Medulla oblongata (tissue), 1 donor: ENCODE data around the gene FLYWCH2.

Source experiments
- DNase-seq: peaks from one replicate; pipeline ENCODE4 v3.0.0-alpha.2; 2015; ENCODE audit errors: extremely low spot score

Gene FLYWCH2

GRCh38 chr16:2881783-2882649 lies 999 bp upstream of the FLYWCH2 start:
- peak; percentile 15 for DNase-seq

GRCh38 chr16:2883458-2883908 lies 468 bp downstream of the FLYWCH2 start:
- DNase-seq: no peak

DNA sequence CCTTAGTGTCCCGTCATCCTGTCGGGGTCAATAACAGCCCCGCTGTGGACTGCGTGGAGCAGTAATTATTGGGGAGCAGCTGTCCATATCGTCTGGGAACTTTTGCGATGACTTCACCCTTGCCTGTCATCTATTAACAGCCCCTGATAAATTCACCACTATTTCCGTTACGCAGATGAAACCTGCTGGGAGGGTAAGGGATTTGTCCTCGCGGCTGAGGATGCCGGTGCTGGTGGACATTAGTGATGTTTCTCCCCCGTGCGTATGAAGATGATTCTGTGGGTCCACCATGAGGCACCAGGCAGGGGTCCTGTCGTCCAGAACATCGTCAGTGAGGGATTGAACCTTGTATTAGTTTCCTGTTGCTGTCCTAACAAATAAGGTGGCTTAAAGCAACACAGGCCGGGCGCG lies 1.0 kb downstream of the FLYWCH2 start:
- DNase-seq: no peak

GRCh38 chr16:2894231-2894630 lies 11.2 kb downstream of the FLYWCH2 start:
- no peak for DNase-seq

GRCh38 chr16:2895813-2896212 lies 12.8 kb downstream of the FLYWCH2 start:
- no peak for DNase-seq

GRCh38 chr16:2896480-2897010 lies 13.5 kb downstream of the FLYWCH2 start:
- no peak for DNase-seq

GRCh38 chr16:2897110-2897509 lies 14.1 kb downstream of the FLYWCH2 start:
- no peak for DNase-seq

DNA sequence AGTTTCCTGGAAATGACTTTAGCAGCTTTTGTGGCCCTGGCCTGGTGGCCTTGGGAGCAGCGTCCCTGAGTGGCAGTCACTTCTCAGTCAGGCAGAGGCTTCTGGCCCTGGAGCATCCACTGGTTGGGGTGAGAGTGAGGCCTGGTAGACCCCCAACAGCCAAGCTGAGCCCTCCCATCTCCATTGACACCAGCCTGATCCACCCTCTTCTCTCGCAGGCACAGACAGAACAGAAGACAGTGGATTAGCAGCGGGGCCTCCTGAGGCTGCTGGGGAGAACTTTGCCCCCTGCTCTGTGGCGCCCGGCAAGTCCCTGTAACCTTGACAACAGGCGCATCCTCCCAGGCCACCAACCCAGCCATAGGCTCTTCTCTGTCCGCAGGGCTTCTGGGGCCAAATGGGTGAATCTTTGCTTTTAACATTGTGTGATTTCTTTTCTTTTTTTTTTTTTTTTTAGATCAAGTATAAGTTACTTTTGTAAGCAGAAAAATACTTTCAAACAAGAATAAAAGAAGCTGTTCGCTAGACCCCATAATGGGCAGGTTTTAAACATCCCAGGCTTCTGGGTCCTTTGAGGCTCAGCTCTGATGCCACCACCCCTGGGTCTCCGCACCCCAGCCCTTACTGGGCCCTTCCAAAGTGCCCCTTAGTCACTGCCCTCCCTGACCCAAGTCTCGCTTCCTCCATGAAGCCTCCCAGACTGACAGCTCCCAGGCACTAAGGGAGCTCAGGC lies 16.0 kb downstream of the FLYWCH2 start:
- DNase-seq: no peak

GRCh38 chr16:2899564-2900072 lies 16.6 kb downstream of the FLYWCH2 start:
- DNase-seq: no peak

DNA sequence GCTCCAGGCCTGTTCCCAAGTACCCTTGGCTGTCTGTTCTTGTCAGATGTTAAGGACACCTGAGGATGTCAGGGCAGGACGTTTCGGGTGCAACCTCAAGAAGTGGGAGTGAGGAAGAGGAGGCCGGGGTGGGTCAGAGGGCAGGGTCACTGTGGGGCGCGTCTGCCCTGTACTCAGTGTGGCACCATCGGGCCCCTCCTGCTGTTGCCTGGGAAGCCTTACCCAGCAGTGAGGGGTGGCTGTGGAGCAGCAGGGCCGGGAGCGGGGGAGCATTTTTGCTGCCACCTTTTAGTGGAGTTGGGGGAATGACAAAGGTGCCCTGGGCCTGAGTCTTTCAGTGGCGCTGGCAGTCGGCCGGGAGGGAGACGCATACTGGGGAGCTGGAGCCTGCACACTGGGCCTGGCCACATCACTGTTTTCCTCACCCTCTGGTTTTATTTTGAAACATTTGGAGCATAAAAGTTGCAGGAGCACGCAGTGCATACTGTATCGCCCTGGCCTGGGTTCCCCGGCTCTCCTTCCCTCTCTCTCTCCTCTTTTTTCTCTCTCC lies 17.6 kb downstream of the FLYWCH2 start:
- DNase-seq: no peak

- no peak for DNase-seq
These were observed 19.5 kb downstream of the FLYWCH2 start for GRCh38 chr16:2902337-2903130.

DNA sequence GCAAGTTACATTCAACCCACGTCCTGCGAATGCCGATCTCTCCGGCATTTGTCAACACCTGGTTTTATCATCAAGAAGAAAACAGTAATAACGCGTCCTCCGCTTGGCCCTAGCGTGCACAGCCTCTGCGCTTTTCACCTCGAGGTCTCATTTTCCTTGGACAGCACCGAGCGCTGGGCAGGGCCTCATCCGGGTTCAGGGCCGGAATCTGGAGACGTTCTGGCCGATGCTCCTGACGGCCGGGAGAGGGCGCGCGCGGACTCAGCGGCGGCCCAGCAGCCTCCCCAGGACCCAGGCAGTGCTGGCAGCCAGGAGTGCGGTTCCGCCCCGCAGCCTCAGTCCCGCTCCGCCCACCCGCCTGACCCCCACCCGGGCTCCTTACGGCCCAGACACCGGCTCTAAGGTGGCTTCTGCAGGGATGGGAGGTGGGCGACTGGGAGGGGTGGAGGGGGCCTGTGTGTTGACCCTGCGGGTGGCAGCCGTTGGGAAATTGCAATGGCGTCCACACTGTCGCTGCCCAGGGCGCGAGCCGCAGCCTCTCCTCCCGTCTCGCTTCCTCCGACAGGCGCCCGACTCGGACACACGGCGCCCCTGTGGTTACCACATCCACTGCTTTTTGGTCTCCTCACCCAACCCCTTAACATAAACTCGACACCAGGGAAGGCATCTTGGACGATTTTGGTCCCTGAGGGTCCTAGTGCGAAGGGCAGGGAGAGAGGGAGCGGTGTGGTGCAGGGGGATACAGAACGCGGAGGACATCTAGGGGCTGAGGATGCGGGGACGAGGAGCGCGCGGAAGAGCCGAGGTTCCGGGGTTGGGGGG lies 21.3 kb downstream of the FLYWCH2 start:
- DNase-seq: peak; percentile 91

DNA sequence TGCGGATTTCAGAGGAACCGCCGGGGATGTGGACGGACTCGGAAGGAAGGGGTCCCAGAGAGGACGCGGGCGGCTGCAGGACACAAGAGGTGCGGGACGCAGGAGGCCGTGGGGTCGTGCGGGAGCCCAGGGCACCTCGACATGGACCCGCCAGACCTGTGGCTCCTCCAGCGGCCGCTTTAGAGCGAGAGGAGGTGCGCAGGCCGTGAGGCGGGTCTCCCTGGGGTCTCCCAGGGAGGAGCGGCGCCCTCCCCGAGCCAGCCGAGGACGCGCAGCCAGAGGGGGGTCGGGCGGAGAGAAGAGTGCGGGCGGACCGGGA lies 21.9 kb downstream of the FLYWCH2 start:
- DNase-seq: no peak

DNA sequence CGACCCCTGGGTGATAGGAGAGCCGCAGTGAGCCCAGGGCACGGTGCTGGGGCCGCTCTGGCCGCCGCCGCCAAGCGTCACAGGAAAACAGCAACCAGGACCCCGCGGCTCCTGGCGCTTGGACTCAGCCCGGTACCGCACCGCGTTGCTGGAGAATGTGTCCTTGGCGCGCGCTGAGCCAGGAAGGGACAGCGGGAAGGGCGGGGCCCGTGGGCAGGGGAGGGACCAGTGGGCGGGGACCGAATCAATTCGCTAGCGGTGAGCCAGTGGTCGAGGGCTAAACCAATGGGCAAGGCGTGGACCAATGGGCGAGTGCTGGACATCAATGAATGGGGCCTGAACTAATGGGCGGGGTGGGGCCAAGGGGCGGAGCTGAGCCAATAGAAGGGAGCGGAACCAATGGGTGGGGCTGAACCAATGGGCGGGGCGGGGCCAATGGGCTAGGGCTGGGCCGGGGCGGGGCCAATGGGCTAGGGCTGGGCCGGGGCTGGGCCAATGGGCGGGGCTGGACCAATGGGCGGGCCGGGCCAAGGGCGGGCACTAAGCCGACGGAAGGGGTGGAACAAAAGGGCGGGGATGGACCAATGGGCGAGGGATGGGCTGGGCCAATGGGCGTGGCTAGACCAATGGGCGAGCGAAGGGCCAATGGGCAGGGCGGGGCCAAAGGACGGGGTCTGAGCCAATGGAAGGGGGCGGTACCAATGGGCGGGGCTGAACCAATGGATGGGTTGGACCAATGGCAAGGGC lies 22.4 kb downstream of the FLYWCH2 start:
- peak; percentile 100 for DNase-seq

GRCh38 chr16:2905988-2906387 lies 23.0 kb downstream of the FLYWCH2 start:
- no peak for DNase-seq

GRCh38 chr16:2907084-2907753 lies 24.2 kb downstream of the FLYWCH2 start:
- peak; percentile 66 for DNase-seq

GRCh38 chr16:2910441-2910969 lies 27.5 kb downstream of the FLYWCH2 start:
- no peak for DNase-seq

- DNase-seq: peak; percentile 98
These were observed 28.8 kb downstream of the FLYWCH2 start, which contains the start of gene FLYWCH1 for GRCh38 chr16:2911638-2912329. TSS of gene FLYWCH1 (plus strand) at chr16:2911931. CDS start at chr16:2929686, 17,755 bp downstream.
